ENCODE results near the gene TMED9. TPM values are rescaled to one million over a fixed set of nuclear protein-coding genes. Genes with fewer than 3 reads are reported as not detected.
A peak's percentile ranks its signal among the peaks of the same experiment; 100 is the strongest.

TMED9 gene
- total and polyA plus RNA-seq, 10 of the 15 experiments (the other 5 are each of a cell fraction or from before 2014, with no cell fraction given), result 35.7 to 144 (median 105) TPM

- ChIA-PET SMC1A (ENCODE audit: uncharacterized antibody, unreplicated experiment) (no interaction called here), RAD21 (ENCODE audit: unreplicated experiment) (interaction anchor here (1.1 to 1.4 kb wide), 4 partner anchors 44 to 91 kb away, joined by 3 to 5 read pairs (median 4); no protein-coding TSS in a partner anchor), POLR2A (interaction anchor here (0.6 to 1.4 kb wide), 13 partner anchors 8 to 925 kb away, joined by 3 to 10 read pairs (median 4); partner anchors contain the start of genes DDX41, DOK3 and PDLIM7), CTCF (interaction anchor here (0.8 to 1.7 kb wide), 3 partner anchors 8 to 204 kb away, joined by 4 read pairs; partner anchors contain the start of gene DOK3)
- WGBS (ENCODE audit: insufficient coverage, insufficient replicate concordance, low lambda C conversion rate, missing lambda C conversion rate), result 45% methylated on average over 6 of the region's 13 CpGs
- Histone ChIP-seq H3K36me3 (ENCODE audit: control insufficient read depth in 2 of 2, insufficient read depth in 2 of 2, low read length in 1 of 2) (peaks cover 14 to 30% of the 10 kb centered on the region in 2 experiments; a peak in 3 of 4 replicates), H3K4me1 (ENCODE audit: control insufficient read depth, insufficient read depth, low read length) (peaks cover 8% of the 10 kb centered on the region), H3K27me3 (replicated peaks in 1 of 2; ENCODE audit: control insufficient read depth in 2 of 2, insufficient read depth in 2 of 2, low read length in 1 of 2) (no peaks in the 10 kb centered on the region), H3K9ac (ENCODE audit: control insufficient read depth, insufficient read depth, low read length) (peak overlapping the region; percentile 82), H3K4me3 (peak overlapping the region; percentile 88), H3K27ac (ENCODE audit: control insufficient read depth, insufficient read depth) (peak overlapping the region; percentile 85), H2AFZ (ENCODE audit: control insufficient read depth, low read depth, low read length) (no peak overlapping the region), H3K9me3 (replicated peaks; ENCODE audit: control insufficient read depth, insufficient read depth, low read length) (no peaks in the 10 kb centered on the region), H3K79me2 (ENCODE audit: control insufficient read depth, insufficient read depth, low read length) (peaks cover 21% of the 10 kb centered on the region), H4K20me1 (ENCODE audit: control insufficient read depth, insufficient read depth) (no peaks in the 10 kb centered on the region), H3K4me2 (ENCODE audit: control insufficient read depth, insufficient read depth) (peak overlapping the region; percentile 76)
- DNase-seq (ENCODE audit: low read depth, low spot score) (no peak), ATAC-seq (no peak), FAIRE-seq (no peak)
- in situ Hi-C loops (cut with MboI) (no loop called here), intact Hi-C loops (cut with micrococcal nuclease; ENCODE audit: unreplicated experiment) (loop anchor here (2.0 to 10.0 kb wide), 3 partner anchors 76 to 288 kb away; partner anchors contain the start of genes DDX41, PRELID1 and RAB24)
- TF ChIP-seq IRF5 (IDR thresholded peaks at IDR 0.05; ENCODE audit: borderline replicate concordance), result no peak
- TF ChIP-seq LARP7 (IDR thresholded peaks at IDR 0.05), result no peak
- TF ChIP-seq CHD2 (IDR thresholded peaks at IDR 0.05; ENCODE audit: borderline replicate concordance, low read depth, low read length), result no peak
- no peak for TF ChIP-seq FOS (IDR thresholded peaks at IDR 0.05; ENCODE audit: borderline replicate concordance, extremely low read depth, insufficient read length)
- TF ChIP-seq RUNX3 (IDR thresholded peaks at IDR 0.05; ENCODE audit: low read length), result no peak
- TF ChIP-seq HDAC2 (IDR thresholded peaks at IDR 0.05), result no peak
- TF ChIP-seq PML (IDR thresholded peaks at IDR 0.05; ENCODE audit: low read length), result no peak; the same call in 1 of the 2 replicates
- BruUV-seq (replicated peaks), result no TSS peak
Measured at GRCh38 chr5:177592905-177593304, 902 bp downstream of the TMED9 start.
